BE2C (cell line): Measurements from ENCODE around the gene ME3.

Experiments used
- DNase-seq: peaks from one replicate; pipeline ENCODE4 v3.0.0-alpha.2; 2020
- H3K27me3 ChIP-seq: fragments of 250-450 bp; sonication (Bioruptor Pico); 2 replicates; pipeline ENCODE4 v1.5.1; 2020; ENCODE audit warnings: mild to moderate bottlenecking
- H3K36me3 ChIP-seq: fragments of 250-450 bp; sonication (Bioruptor Pico); 2 replicates; pipeline ENCODE4 v1.5.1; 2020; ENCODE audit warnings: mild to moderate bottlenecking
- H3K4me1 ChIP-seq: fragments of 250-450 bp; sonication (Bioruptor Pico); 2 replicates; pipeline ENCODE4 v1.5.1; 2020
- H3K4me3 ChIP-seq: 2 replicates; pipeline ENCODE4 v1.5.1; 2011; ENCODE audit warnings: low read depth, low read length
- H3K9me3 ChIP-seq: fragments of 250-450 bp; sonication (Bioruptor Pico); 2 replicates; pipeline ENCODE4 v1.5.1; 2020
- CTCF ChIP-seq: IDR thresholded peaks from 2 replicates; pipeline ENCODE4 v1.5.1; 2012; ENCODE audit warnings: mild to moderate bottlenecking, low read depth, low read length

ME3 gene

GRCh38 chr11:86687185-86687778 is 14.9 kb upstream of the ME3 start:
- no peak for TF ChIP-seq CTCF
- no peaks in the 10 kb centered on the region for H3K9me3 ChIP-seq
- H3K27me3 ChIP-seq: no peaks in the 10 kb centered on the region
- no peaks in the 10 kb centered on the region for H3K4me1 ChIP-seq
- no peak for DNase-seq
- H3K4me3 ChIP-seq: no peak overlapping the region
- H3K36me3 ChIP-seq: no peaks in the 10 kb centered on the region

GRCh38 chr11:86686531-86686930 is 14.1 kb upstream of the ME3 start:
- no peak for DNase-seq

GRCh38 chr11:86681483-86681756 is 9.0 kb upstream of the ME3 start:
- no peak for TF ChIP-seq CTCF
- Histone ChIP-seq H3K36me3 (no peaks in the 10 kb centered on the region), H3K4me3 (no peak overlapping the region), H3K4me1 (no peaks in the 10 kb centered on the region), H3K9me3 (no peaks in the 10 kb centered on the region), H3K27me3 (no peaks in the 10 kb centered on the region)
- no peak for DNase-seq

More at GRCh38 chr11:86686531-86686930, 14.1 kb upstream of the ME3 start:
- no peaks in the 10 kb centered on the region for H3K27me3 ChIP-seq
- no peaks in the 10 kb centered on the region for H3K9me3 ChIP-seq
- H3K4me1 ChIP-seq: no peaks in the 10 kb centered on the region
- H3K4me3 ChIP-seq: no peak overlapping the region
- TF ChIP-seq CTCF: no peak
- H3K36me3 ChIP-seq: no peaks in the 10 kb centered on the region

GRCh38 chr11:86680716-86681482 is 8.5 kb upstream of the ME3 start:
- no peak for TF ChIP-seq CTCF
- Histone ChIP-seq H3K27me3 (no peaks in the 10 kb centered on the region), H3K4me3 (no peak overlapping the region), H3K36me3 (no peaks in the 10 kb centered on the region), H3K9me3 (no peaks in the 10 kb centered on the region), H3K4me1 (no peaks in the 10 kb centered on the region)
- DNase-seq: no peak

GRCh38 chr11:86678823-86679222 is 6.4 kb upstream of the ME3 start:
- no peak overlapping the region for H3K4me3 ChIP-seq
- H3K36me3 ChIP-seq: no peaks in the 10 kb centered on the region
- no peak for TF ChIP-seq CTCF
- no peak for DNase-seq
- no peaks in the 10 kb centered on the region for H3K27me3 ChIP-seq
- H3K9me3 ChIP-seq: no peaks in the 10 kb centered on the region
- no peaks in the 10 kb centered on the region for H3K4me1 ChIP-seq

GRCh38 chr11:86678296-86678695 is 5.9 kb upstream of the ME3 start:
- no peak for TF ChIP-seq CTCF
- Histone ChIP-seq H3K4me3 (no peak overlapping the region), H3K9me3 (no peaks in the 10 kb centered on the region), H3K36me3 (no peaks in the 10 kb centered on the region), H3K4me1 (no peaks in the 10 kb centered on the region), H3K27me3 (no peaks in the 10 kb centered on the region)
- DNase-seq: no peak
